ENCODE data around the gene OR6C68. TPM values are rescaled to one million over a fixed set of nuclear protein-coding genes. Genes with fewer than 3 reads are reported as not detected.
"Not testable (repeated sequence)": the region's sequence is repeated elsewhere in the genome, so short reads cannot be mapped to it uniquely, and the experiment has no call there.

OR6C68 gene
- total and polyA plus RNA-seq, 7 donors: not detected

DNA sequence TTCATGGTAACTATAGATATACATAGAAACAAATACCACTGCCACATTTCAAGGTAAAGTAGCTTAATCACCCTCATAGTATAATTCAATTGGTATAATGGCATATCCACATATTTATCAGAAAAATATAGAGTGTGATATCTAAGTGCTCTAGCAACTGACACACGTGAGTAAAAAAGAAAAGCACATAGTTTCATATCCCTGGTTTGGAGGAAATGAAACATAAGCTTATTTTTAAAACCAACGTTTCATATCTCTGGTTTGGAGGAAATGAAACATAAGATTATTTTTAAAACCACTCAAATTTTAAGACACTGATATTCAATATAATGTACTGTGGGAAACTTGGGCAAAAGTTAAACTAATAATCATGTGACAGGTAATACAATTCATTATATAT is 24.3 kb upstream of the OR6C68 start:
- H3K27ac ChIP-seq: no peak overlapping the region
- no peaks in the 10 kb centered on the region for H3K9me3 ChIP-seq
- H3K4me3 ChIP-seq: no peak overlapping the region
- intact Hi-C loops (cut with DNase I): no loop called here
- TF ChIP-seq EP300 (IDR thresholded peaks at IDR 0.05) (no peak), POLR2AphosphoS5 (IDR thresholded peaks at IDR 0.05) (no peak), POLR2A (IDR thresholded peaks at IDR 0.05) (no peak)
- TF ChIP-seq, protein P1, sequence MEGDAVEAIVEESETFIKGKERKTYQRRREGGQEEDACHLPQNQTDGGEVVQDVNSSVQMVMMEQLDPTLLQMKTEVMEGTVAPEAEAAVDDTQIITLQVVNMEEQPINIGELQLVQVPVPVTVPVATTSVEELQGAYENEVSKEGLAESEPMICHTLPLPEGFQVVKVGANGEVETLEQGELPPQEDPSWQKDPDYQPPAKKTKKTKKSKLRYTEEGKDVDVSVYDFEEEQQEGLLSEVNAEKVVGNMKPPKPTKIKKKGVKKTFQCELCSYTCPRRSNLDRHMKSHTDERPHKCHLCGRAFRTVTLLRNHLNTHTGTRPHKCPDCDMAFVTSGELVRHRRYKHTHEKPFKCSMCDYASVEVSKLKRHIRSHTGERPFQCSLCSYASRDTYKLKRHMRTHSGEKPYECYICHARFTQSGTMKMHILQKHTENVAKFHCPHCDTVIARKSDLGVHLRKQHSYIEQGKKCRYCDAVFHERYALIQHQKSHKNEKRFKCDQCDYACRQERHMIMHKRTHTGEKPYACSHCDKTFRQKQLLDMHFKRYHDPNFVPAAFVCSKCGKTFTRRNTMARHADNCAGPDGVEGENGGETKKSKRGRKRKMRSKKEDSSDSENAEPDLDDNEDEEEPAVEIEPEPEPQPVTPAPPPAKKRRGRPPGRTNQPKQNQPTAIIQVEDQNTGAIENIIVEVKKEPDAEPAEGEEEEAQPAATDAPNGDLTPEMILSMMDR (IDR thresholded peaks at IDR 0.05): no peak
- H3K36me3 ChIP-seq: no peaks in the 10 kb centered on the region
- 37 to 48% methylated on average over 2 of the region's 2 CpGs for WGBS, 2 donors
- no peaks in the 10 kb centered on the region for H3K4me1 ChIP-seq
- no peaks in the 10 kb centered on the region for H3K27me3 ChIP-seq
- no peak for DNase-seq

DNA sequence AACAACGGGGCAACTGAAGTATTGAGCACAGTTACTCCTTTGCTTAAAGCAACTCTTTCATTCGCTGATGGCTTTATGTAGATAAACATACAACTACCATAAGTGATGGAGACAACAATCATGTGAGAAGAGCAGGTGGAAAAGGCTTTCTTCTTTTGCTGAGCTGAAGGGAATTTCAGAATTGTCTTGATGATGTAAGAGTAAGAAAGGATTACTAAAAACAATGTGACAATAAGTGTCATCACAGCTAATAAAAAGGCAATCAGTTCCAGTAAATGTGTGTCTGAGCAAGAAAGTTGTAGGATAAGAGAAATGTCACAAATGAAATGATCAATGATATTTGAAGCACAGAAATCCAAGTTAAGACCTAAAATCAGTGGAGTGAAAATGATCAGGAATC is 22.9 kb upstream of the OR6C68 start:
- no peaks in the 10 kb centered on the region for H3K4me1 ChIP-seq
- TF ChIP-seq POLR2AphosphoS5 (IDR thresholded peaks at IDR 0.05) (no peak), POLR2A (IDR thresholded peaks at IDR 0.05) (no peak), EP300 (IDR thresholded peaks at IDR 0.05) (no peak)
- TF ChIP-seq, protein P1 (IDR thresholded peaks at IDR 0.05): no peak
- no peak for DNase-seq
- no peaks in the 10 kb centered on the region for H3K36me3 ChIP-seq
- 61 to 69% methylated on average over 2 of the region's 2 CpGs for WGBS, 2 donors
- intact Hi-C loops (cut with DNase I): no loop called here
- no peaks in the 10 kb centered on the region for H3K27me3 ChIP-seq
- H3K27ac ChIP-seq: no peak overlapping the region
- no peak overlapping the region for H3K4me3 ChIP-seq
- H3K9me3 ChIP-seq: no peaks in the 10 kb centered on the region

DNA sequence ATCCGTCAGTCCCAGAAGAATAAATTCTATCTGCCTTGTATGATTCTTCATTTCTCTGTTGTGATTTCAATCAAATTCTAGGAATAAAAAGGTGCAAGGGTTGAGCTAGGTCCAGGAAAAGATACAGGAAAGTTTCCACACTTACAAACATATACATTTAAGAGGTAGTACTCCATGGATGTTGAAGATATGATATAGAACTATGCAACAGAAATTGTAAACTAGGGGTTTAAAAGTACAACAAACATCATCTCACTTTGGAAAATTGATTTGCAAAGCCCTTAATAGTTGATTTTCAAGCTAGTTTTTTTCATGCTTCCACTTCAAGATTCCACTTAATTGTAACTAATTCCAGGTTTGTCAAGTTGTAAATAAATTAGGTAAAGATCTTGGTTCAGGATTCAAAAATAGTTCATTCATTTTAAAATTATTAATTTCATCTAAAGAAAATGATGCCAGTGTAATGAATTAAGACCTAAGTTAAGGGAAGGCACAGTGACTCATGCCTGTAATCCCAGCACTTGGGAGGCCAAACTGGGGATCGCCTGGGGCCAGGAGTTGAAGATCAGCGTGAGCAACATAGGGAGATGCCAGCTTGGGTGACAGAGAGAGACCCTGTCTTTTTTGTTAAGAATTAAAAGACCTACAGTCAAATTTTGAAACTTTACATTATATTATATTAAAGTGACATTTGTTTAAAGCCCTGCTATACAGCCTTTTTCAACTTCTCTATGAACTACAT is 21.9 kb upstream of the OR6C68 start, which contains the start of gene OR6C70:
Gene OR6C70 (minus strand): TSS at position 51 of the 742 bp plus-strand sequence. CDS start 0 bp downstream, at position 51.
- DNase-seq: no peak
- TF ChIP-seq EP300 (IDR thresholded peaks at IDR 0.05) (no peak), POLR2AphosphoS5 (IDR thresholded peaks at IDR 0.05) (no peak), POLR2A (IDR thresholded peaks at IDR 0.05) (no peak)
- TF ChIP-seq, protein P1 (IDR thresholded peaks at IDR 0.05): no peak
- Histone ChIP-seq H3K4me3 (no peak within 1 kb of the TSS), H3K27me3 (no peaks in the 10 kb centered on the region), H3K9me3 (no peaks in the 10 kb centered on the region), H3K27ac (no peak within 1 kb of the TSS), H3K4me1 (no peaks in the 10 kb centered on the region), H3K36me3 (no peaks in the 10 kb centered on the region)
- intact Hi-C loops (cut with DNase I): no loop called here
- WGBS, 2 donors: 88 to 94% methylated on average over 3 of the region's 3 CpGs

DNA sequence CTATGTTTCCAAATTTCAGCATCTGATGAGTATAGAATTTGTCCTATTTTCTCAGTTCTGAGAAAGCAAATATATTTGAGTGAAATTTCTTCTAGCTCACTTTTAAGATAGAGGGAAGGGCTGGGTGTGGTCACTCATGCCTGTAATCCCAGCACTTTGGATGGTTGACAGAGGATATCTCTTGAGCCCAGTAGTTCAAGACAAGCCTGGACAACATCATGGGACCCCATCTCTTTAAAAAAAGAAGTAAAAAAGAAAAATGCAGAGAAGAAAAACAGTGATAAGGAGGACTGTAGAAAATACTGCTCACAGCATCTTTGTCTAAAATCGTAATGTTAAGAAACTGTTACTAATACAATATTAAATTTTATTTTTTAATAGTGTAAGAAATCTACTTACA is 19.9 kb upstream of the OR6C68 start:
- 87 to 90% methylated on average over 1 of the region's 1 CpG for WGBS, 2 donors
- no peak for TF ChIP-seq EP300 (IDR thresholded peaks at IDR 0.05)
- TF ChIP-seq POLR2AphosphoS5 (IDR thresholded peaks at IDR 0.05): no peak
- TF ChIP-seq, protein P1 (IDR thresholded peaks at IDR 0.05): no peak
- no peak for TF ChIP-seq POLR2A (IDR thresholded peaks at IDR 0.05)
- intact Hi-C loops (cut with DNase I): no loop called here

DNA sequence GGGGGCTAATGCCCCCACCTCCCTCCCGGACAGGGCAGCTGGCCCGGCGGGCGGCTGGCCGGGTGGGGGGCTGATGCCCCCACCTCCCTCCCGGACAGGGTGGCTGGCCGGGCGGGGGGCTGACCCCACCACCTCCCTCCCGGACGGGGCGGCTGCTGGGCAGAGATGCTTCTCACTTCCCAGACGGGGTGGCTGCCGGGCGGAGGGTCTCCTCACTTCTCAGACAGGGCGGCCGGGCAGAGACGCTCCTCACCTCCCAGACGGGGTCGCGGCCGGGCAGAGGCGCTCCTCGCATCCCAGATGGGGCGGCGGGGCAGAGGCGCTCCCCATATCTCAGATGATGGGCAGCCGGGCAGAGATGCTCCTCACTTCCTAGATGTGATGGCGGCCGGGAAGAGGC is 13.0 kb upstream of the OR6C68 start:
- H3K27me3 ChIP-seq; intact Hi-C loops (cut with DNase I); H3K27ac ChIP-seq; H3K4me3 ChIP-seq; DNase-seq; H3K4me1 ChIP-seq; H3K9me3 ChIP-seq; H3K36me3 ChIP-seq: not testable (repeated sequence)
- WGBS, 2 donors: 91 to 94% methylated on average over 29 of the region's 29 CpGs

More for the DNA sequence above, 19.9 kb upstream of the OR6C68 start:
- Histone ChIP-seq H3K27ac (no peak overlapping the region), H3K4me1 (no peaks in the 10 kb centered on the region), H3K36me3 (no peaks in the 10 kb centered on the region), H3K4me3 (no peak overlapping the region), H3K9me3 (no peaks in the 10 kb centered on the region), H3K27me3 (no peaks in the 10 kb centered on the region)
- no peak for DNase-seq

DNA sequence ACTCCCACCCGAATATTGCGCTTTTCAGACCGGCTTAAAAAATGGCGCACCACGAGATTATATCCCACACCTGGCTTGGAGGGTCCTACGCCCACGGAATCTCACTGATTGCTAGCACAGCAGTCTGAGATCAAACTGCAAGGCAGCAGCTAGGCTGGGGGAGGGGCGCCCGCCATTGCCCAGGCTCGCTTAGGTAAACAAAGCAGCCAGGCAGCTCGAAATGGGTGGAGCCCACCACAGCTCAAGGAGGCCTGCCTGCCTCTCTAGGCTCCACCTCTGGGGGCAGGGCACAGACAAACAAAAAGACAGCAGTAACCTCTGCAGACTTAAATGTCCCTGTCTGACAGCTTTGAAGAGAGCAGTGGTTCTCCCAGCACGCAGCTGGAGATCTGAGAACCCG is 7.9 kb upstream of the OR6C68 start:
- H3K4me1 ChIP-seq; DNase-seq; H3K27ac ChIP-seq; intact Hi-C loops (cut with DNase I); H3K9me3 ChIP-seq; H3K36me3 ChIP-seq; H3K4me3 ChIP-seq; H3K27me3 ChIP-seq: not testable (repeated sequence)
- 71 to 79% methylated on average over 13 of the region's 13 CpGs for WGBS, 2 donors
